Peyer's patch (tissue), 4 donors: Measurements from ENCODE around the gene SLC2A2. TPM values are rescaled to one million over a fixed set of nuclear protein-coding genes. Genes with fewer than 3 reads are reported as not detected.

ENCODE experiments used
- DNase-seq, 3 donors: peaks; one replicate each; pipeline ENCODE4 v3.0.0-alpha.2; 2017 to 2019
- H3K27ac ChIP-seq, 4 donors: fragments of 200-600 bp; sonication (generic); one replicate each; pipeline ENCODE4 v1.5.1; 2016 to 2019
- H3K27me3 ChIP-seq, 2 donors: fragments of 200-600 bp; sonication (generic); one replicate each; pipeline ENCODE4 v1.5.1; 2019
- H3K36me3 ChIP-seq, 3 donors: fragments of 200-600 bp; sonication (generic); one replicate each; pipeline ENCODE4 v1.5.1; 2016 to 2019
- H3K4me1 ChIP-seq, 4 donors: fragments of 200-600 bp; sonication (generic); one replicate each; pipeline ENCODE4 v1.5.1; 2016 to 2019
- H3K4me3 ChIP-seq, 4 donors: fragments of 200-600 bp; sonication (generic); 1 replicate in 3 of 4; 2 replicates in 1 of 4; pipeline ENCODE4 v1.5.1; 2016 to 2019; ENCODE audit warnings: mild to moderate bottlenecking in 1 of 4
- H3K9me3 ChIP-seq, 4 donors: fragments of 200-600 bp; sonication (generic); one replicate each; pipeline ENCODE4 v1.5.1; 2016 to 2019; ENCODE audit warnings: mild to moderate bottlenecking in 1 of 4
- POLR2A ChIP-seq, 2 donors: fragments of 450-650 bp; IDR thresholded peaks; one replicate each; pipeline ENCODE4 v1.5.1; 2017; ENCODE audit warnings: antibody characterized with exemption in 2 of 2, mild to moderate bottlenecking in 2 of 2, moderate library complexity in 2 of 2
- total RNA-seq, 4 donors: library from RNA; depleted of rRNA; stranded (reverse); fragments of >200 nt; gene quantifications; one replicate each; pipeline ENCODE4 v1.1.0, GENCODE V29; 2016
- TF ChIP-seq, protein P1 (sequence below), 6 experiments: fragments of 450-650 bp in 4 of 6; fragments of 200-600 bp in 2 of 6; sonication (generic) in 1 of 6; IDR thresholded peaks; one replicate each; pipeline ENCODE4 v1.5.1; 2017 to 2019; ENCODE audit warnings: antibody characterized with exemption in 6 of 6, mild to moderate bottlenecking in 3 of 6, moderate library complexity in 1 of 6

Gene SLC2A2
- total RNA-seq, 4 donors from 2014 or later: 2.5 to 115 (median 92.7) TPM

DNA sequence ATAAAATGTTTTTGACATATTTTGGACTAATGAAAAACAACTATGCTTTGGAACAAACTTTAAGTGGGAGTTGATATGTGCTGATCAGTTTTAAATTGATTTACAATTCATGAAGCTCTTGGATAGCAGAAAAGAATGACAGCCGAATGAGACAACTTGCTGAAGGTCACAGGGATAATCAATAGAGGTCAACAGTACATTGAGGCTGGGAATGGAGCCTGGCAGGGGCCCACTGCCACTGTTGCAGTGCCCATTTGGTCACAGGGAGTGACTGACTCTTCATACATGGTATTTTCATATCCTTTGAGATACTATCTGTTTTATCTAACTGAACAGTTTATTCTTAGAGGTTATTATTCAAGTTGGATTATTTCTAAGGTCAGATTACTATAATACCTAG lies 59.4 kb downstream of the SLC2A2 start:
- no peaks in the 10 kb centered on the region for H3K36me3 ChIP-seq
- DNase-seq: no peak
- H3K27me3 ChIP-seq: no peaks in the 10 kb centered on the region
- no peak overlapping the region for H3K4me3 ChIP-seq
- TF ChIP-seq, protein P1, sequence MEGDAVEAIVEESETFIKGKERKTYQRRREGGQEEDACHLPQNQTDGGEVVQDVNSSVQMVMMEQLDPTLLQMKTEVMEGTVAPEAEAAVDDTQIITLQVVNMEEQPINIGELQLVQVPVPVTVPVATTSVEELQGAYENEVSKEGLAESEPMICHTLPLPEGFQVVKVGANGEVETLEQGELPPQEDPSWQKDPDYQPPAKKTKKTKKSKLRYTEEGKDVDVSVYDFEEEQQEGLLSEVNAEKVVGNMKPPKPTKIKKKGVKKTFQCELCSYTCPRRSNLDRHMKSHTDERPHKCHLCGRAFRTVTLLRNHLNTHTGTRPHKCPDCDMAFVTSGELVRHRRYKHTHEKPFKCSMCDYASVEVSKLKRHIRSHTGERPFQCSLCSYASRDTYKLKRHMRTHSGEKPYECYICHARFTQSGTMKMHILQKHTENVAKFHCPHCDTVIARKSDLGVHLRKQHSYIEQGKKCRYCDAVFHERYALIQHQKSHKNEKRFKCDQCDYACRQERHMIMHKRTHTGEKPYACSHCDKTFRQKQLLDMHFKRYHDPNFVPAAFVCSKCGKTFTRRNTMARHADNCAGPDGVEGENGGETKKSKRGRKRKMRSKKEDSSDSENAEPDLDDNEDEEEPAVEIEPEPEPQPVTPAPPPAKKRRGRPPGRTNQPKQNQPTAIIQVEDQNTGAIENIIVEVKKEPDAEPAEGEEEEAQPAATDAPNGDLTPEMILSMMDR (IDR thresholded peaks at IDR 0.05): no peak
- no peak for TF ChIP-seq POLR2A (IDR thresholded peaks at IDR 0.05)
- no peaks in the 10 kb centered on the region for H3K9me3 ChIP-seq
- H3K27ac ChIP-seq: no peak overlapping the region
- H3K4me1 ChIP-seq: peaks cover 0 to 5% (median 0%) of the 10 kb centered on the region in 4 donors

DNA sequence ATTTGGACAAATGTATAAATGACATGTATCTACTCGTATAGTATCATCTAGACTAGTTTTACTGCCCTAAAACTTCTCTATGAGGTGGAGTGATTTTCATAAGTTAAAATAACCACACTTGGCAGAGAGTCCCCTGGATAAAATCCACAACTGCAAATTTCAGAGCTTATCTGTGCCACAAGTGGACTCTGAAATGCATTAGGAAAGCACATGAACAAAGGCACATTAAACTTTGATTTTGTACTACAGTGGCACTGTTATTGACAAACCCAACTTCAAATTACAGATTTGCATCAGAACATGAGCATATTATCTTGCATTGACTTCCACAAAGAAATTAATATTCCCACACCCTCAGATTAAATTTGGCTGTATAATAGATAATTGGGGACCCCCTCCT lies 60.0 kb downstream of the SLC2A2 start:
- Histone ChIP-seq H3K27ac (peak overlapping the region in 1 of 4 donors; percentile 5), H3K27me3 (no peaks in the 10 kb centered on the region), H3K9me3 (no peaks in the 10 kb centered on the region), H3K36me3 (no peaks in the 10 kb centered on the region), H3K4me1 (peaks cover 0 to 5% (median 0%) of the 10 kb centered on the region in 4 donors), H3K4me3 (no peak overlapping the region)
- no peak for DNase-seq
- TF ChIP-seq, protein P1 (IDR thresholded peaks at IDR 0.05): no peak
- no peak for TF ChIP-seq POLR2A (IDR thresholded peaks at IDR 0.05)

DNA sequence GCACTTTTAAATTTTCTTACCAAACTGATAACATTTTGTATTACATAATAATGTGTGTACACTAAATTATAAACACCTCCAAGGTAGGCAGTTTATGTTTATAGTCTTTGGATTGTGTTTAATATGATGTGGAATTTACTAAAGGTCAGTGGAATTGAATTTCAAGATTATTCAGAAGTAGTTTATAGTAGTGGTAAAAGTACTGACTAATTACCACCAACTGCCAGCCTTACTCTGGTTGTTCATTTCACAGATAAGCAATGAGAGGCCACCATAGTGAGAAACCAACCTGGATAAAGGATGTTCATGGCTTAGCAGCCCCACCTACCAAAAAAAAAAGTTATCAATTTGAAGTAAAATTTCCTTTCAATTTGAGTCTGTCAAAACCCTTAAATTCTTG lies 64.1 kb downstream of the SLC2A2 start:
- Histone ChIP-seq H3K9me3 (no peaks in the 10 kb centered on the region), H3K4me3 (no peak overlapping the region), H3K36me3 (no peaks in the 10 kb centered on the region), H3K27ac (no peak overlapping the region), H3K27me3 (no peaks in the 10 kb centered on the region), H3K4me1 (peaks cover 0 to 5% (median 0%) of the 10 kb centered on the region in 4 donors)
- no peak for DNase-seq
- TF ChIP-seq, protein P1 (IDR thresholded peaks at IDR 0.05): no peak
- TF ChIP-seq POLR2A (IDR thresholded peaks at IDR 0.05): no peak

DNA sequence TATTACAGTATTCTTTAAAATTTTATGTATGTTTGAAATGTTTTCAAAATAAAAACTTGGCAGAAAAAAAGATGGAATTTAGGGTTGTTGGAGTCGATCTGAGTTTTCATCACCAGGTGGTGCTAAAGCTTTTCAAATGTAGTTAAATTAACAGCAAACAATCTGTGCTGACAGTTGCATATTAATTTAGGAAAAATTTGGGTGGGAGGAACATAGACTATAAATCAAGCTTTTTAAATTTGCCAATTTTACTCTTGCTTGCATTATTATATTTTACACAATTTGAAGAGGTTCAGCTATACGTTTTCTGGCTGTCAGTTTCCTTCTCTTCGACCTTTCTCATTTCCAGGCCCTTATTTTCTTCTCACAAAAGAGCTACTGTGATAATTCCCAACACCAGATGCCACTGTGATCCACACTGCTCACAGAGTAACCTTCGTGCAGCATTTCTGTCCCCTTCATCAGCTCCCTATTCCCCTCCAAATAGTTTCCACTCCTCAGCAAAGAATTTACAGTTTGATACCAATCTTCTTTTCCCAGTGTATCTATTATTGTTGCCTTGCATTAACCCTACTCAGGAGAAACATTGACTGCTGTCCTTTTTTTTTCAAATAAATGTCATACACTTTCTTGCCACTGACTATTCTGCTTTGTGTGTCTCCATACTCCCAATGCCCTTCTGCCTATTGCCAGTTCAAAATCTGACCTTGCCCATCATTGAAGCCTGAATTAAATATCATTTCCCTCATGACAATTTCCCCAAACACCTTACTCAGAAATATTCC lies 64.7 kb downstream of the SLC2A2 start:
- no peak for DNase-seq
- H3K27ac ChIP-seq: peak overlapping the region in 1 of 4 donors; percentile 34
- no peaks in the 10 kb centered on the region for H3K27me3 ChIP-seq
- H3K4me1 ChIP-seq: peaks cover 0 to 1% (median 0%) of the 10 kb centered on the region in 4 donors
- no peaks in the 10 kb centered on the region for H3K9me3 ChIP-seq
- H3K36me3 ChIP-seq: no peaks in the 10 kb centered on the region
- TF ChIP-seq POLR2A (IDR thresholded peaks at IDR 0.05): no peak
- TF ChIP-seq, protein P1 (IDR thresholded peaks at IDR 0.05): peak in 4 of 6 experiments; percentile 42 to 84 (median 81)
- H3K4me3 ChIP-seq: no peak overlapping the region

DNA sequence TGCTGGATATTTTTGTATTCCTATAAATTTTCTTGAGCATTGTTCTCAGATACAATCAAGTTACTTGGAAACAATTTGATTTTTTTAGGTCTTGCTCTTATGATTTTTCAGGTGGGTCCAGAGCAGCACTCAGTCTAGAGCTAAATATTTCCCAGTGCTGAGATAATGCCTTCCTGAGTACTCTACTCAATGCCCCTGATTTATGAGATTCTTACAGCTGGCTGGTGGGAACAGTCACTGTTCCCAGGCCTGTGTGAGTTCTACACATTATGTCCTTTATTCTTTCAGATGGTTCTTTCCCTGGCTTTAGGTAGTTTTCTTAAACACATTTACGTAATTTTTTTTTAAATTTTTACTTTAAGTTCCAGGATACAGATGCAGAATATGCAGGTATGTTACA lies 67.1 kb downstream of the SLC2A2 start:
- H3K27ac ChIP-seq: no peak overlapping the region
- H3K36me3 ChIP-seq: no peaks in the 10 kb centered on the region
- no peak for TF ChIP-seq POLR2A (IDR thresholded peaks at IDR 0.05)
- TF ChIP-seq, protein P1 (IDR thresholded peaks at IDR 0.05): no peak
- no peaks in the 10 kb centered on the region for H3K27me3 ChIP-seq
- no peaks in the 10 kb centered on the region for H3K9me3 ChIP-seq
- no peak for DNase-seq
- H3K4me1 ChIP-seq: no peaks in the 10 kb centered on the region
- no peak overlapping the region for H3K4me3 ChIP-seq
